Fibroblast of the aortic adventitia (primary cell): ENCODE data around the gene NOP53. TPM values are rescaled to one million over a fixed set of nuclear protein-coding genes. Genes with fewer than 3 reads are reported as not detected.

Source experiments
- DNase-seq: peaks from one replicate; pipeline ENCODE4 v3.0.0-alpha.2; 2010; ENCODE audit warnings: low read depth
- H3K4me3 ChIP-seq: 2 replicates; pipeline ENCODE4 v1.5.1; 2011; ENCODE audit warnings: low read depth, mild to moderate bottlenecking, control low read depth, low read length, moderate library complexity
- CTCF ChIP-seq: IDR thresholded peaks from 2 replicates; pipeline ENCODE4 v1.5.1; 2011; ENCODE audit warnings: mild to moderate bottlenecking, low read length, control low read depth, inconsistent platforms; ENCODE audit not compliant: insufficient read depth
- total RNA-seq: library from RNA; depleted of rRNA; stranded (reverse); fragments of >200 nt; gene quantifications from 2 replicates; pipeline ENCODE4 v1.2.3, GENCODE V29; 2012; ENCODE audit warnings: low replicate concordance

NOP53 gene
- total RNA-seq, 1 donor = 105 TPM

- H3K4me3 ChIP-seq = no peak overlapping the region
- DNase-seq = no peak
- no peak for TF ChIP-seq CTCF
Measured at GRCh38 chr19:47756627-47756929, 11.2 kb downstream of the NOP53 start.

GRCh38 chr19:47756953-47757608, 11.7 kb downstream of the NOP53 start:
- no peak overlapping the region for H3K4me3 ChIP-seq
- no peak for DNase-seq
- TF ChIP-seq CTCF = no peak

DNA sequence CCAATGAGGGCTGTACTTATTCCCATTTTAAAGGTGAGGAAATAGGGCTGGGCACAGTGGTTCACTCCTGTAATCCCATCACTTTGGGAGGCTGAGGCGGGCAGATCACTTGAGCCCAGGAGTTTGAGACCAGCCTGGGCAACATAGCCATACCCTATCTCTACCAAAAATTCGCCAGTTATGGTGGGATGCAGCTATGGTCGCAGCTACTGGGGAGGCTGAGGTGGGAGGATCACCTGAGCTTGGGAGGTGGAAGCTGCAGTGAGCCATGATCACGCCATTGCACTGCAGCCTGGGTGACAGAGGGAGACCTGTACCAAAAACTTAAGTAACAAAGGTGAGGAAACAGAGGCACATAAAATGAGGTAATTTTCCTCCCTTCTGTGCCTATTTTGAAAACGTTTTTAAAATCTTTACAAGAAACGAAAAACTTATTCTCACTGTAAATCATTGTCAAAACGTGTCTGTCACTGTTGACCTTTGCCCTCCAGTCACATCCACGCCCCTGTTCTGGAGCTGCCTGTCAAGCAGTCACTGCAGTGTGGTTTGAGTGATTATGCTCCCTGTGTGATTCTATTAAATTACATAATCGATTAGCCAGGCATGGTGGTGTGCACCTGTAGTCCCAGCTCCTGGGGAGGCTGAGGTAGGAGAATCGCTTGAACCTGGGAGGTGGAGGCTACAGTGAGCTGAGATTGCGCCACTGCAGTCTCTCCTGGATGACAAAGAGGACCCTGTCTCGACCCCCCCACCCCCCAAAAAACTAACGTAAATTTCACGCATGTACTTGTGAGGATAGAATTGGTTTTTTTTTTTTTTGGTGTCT, 12.5 kb downstream of the NOP53 start:
- no peak overlapping the region for H3K4me3 ChIP-seq
- TF ChIP-seq CTCF = no peak
- DNase-seq = no peak

GRCh38 chr19:47758443-47758804, 13.1 kb downstream of the NOP53 start:
- TF ChIP-seq CTCF = no peak
- no peak overlapping the region for H3K4me3 ChIP-seq
- no peak for DNase-seq

DNA sequence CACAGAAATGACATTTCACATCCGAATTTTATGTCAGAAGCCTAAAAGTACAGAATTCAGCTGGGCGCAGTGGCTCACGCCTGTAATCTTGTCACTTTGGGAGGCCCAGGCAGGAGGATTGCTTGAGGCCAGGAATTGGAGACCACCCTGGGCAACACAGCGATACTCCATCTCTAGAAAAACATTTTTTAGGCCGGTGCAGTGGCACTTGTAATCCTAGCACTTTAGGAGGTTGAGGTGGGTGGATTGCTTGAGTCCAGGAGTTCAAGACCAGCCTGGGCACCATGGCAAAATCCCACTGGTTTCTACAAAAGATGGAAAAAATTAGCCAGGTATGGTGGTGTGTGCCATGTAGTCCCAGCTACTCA, 15.3 kb downstream of the NOP53 start:
- H3K4me3 ChIP-seq = no peak overlapping the region
- no peak for DNase-seq
- no peak for TF ChIP-seq CTCF

- no peak for DNase-seq
- no peak overlapping the region for H3K4me3 ChIP-seq
Measured at GRCh38 chr19:47761566-47761965, 16.2 kb downstream of the NOP53 start.

More at GRCh38 chr19:47761566-47761965, 16.2 kb downstream of the NOP53 start:
- no peak for TF ChIP-seq CTCF
